Peyer's patch (tissue), 4 donors: ENCODE data around the gene B3GALT5. TPM values are rescaled to one million over a fixed set of nuclear protein-coding genes. Genes with fewer than 3 reads are reported as not detected.

Experiments
- DNase-seq, 3 donors: peaks; one replicate each; pipeline ENCODE4 v3.0.0-alpha.2; 2017 to 2019
- H3K27ac ChIP-seq, 4 donors: fragments of 200-600 bp; sonication (generic); one replicate each; pipeline ENCODE4 v1.5.1; 2016 to 2019
- H3K27me3 ChIP-seq, 2 donors: fragments of 200-600 bp; sonication (generic); one replicate each; pipeline ENCODE4 v1.5.1; 2019
- H3K36me3 ChIP-seq, 3 donors: fragments of 200-600 bp; sonication (generic); one replicate each; pipeline ENCODE4 v1.5.1; 2016 to 2019
- H3K4me1 ChIP-seq, 4 donors: fragments of 200-600 bp; sonication (generic); one replicate each; pipeline ENCODE4 v1.5.1; 2016 to 2019
- H3K4me3 ChIP-seq, 4 donors: fragments of 200-600 bp; sonication (generic); 1 replicate in 3 of 4; 2 replicates in 1 of 4; pipeline ENCODE4 v1.5.1; 2016 to 2019; ENCODE audit warnings: mild to moderate bottlenecking in 1 of 4
- H3K9me3 ChIP-seq, 4 donors: fragments of 200-600 bp; sonication (generic); one replicate each; pipeline ENCODE4 v1.5.1; 2016 to 2019; ENCODE audit warnings: mild to moderate bottlenecking in 1 of 4
- CTCF ChIP-seq, 6 experiments: fragments of 450-650 bp in 4 of 6; fragments of 200-600 bp in 2 of 6; sonication (generic) in 1 of 6; IDR thresholded peaks; one replicate each; pipeline ENCODE4 v1.5.1; 2017 to 2019; ENCODE audit warnings: antibody characterized with exemption in 6 of 6, mild to moderate bottlenecking in 3 of 6, moderate library complexity in 1 of 6
- POLR2A ChIP-seq, 2 donors: fragments of 450-650 bp; IDR thresholded peaks; one replicate each; pipeline ENCODE4 v1.5.1; 2017; ENCODE audit warnings: antibody characterized with exemption in 2 of 2, mild to moderate bottlenecking in 2 of 2, moderate library complexity in 2 of 2
- total RNA-seq, 4 donors: library from RNA; depleted of rRNA; stranded (reverse); fragments of >200 nt; gene quantifications; one replicate each; pipeline ENCODE4 v1.1.0, GENCODE V29; 2016

B3GALT5 gene
- total RNA-seq, 4 donors from 2014 or later: 16.5 to 147 (median 125) TPM

GRCh38 chr21:39710866-39711265, 98.1 kb downstream of the B3GALT5 start:
- no peaks in the 10 kb centered on the region for H3K36me3 ChIP-seq
- DNase-seq: no peak
- TF ChIP-seq POLR2A (IDR thresholded peaks at IDR 0.05): no peak
- TF ChIP-seq CTCF (IDR thresholded peaks at IDR 0.05): no peak
- H3K27ac ChIP-seq: no peak overlapping the region
- no peaks in the 10 kb centered on the region for H3K27me3 ChIP-seq
- H3K4me3 ChIP-seq: no peak overlapping the region
- H3K4me1 ChIP-seq: no peaks in the 10 kb centered on the region
- H3K9me3 ChIP-seq: no peaks in the 10 kb centered on the region

GRCh38 chr21:39712273-39712672, 99.5 kb downstream of the B3GALT5 start:
- no peak overlapping the region for H3K27ac ChIP-seq
- no peak overlapping the region for H3K4me3 ChIP-seq
- no peak for DNase-seq
- no peaks in the 10 kb centered on the region for H3K9me3 ChIP-seq
- TF ChIP-seq POLR2A (IDR thresholded peaks at IDR 0.05) (no peak), CTCF (IDR thresholded peaks at IDR 0.05) (no peak)
- no peaks in the 10 kb centered on the region for H3K27me3 ChIP-seq
- H3K36me3 ChIP-seq: no peaks in the 10 kb centered on the region
- no peaks in the 10 kb centered on the region for H3K4me1 ChIP-seq

- Histone ChIP-seq H3K4me1 (no peaks in the 10 kb centered on the region), H3K4me3 (no peak overlapping the region), H3K9me3 (no peaks in the 10 kb centered on the region), H3K36me3 (no peaks in the 10 kb centered on the region), H3K27me3 (no peaks in the 10 kb centered on the region), H3K27ac (no peak overlapping the region)
- no peak for DNase-seq
- TF ChIP-seq CTCF (IDR thresholded peaks at IDR 0.05) (peak in 3 of 6 experiments; percentile 35 to 46 (median 45)), POLR2A (IDR thresholded peaks at IDR 0.05) (no peak)
Observed at GRCh38 chr21:39712976-39713375, 100.2 kb downstream of the B3GALT5 start.

- Histone ChIP-seq H3K27me3 (no peaks in the 10 kb centered on the region), H3K36me3 (no peaks in the 10 kb centered on the region), H3K4me3 (no peak overlapping the region), H3K4me1 (no peaks in the 10 kb centered on the region), H3K27ac (no peak overlapping the region), H3K9me3 (no peaks in the 10 kb centered on the region)
- TF ChIP-seq POLR2A (IDR thresholded peaks at IDR 0.05) (no peak), CTCF (IDR thresholded peaks at IDR 0.05) (no peak)
- DNase-seq: no peak
Observed at GRCh38 chr21:39713905-39714304, 101.2 kb downstream of the B3GALT5 start.

- Histone ChIP-seq H3K9me3 (no peaks in the 10 kb centered on the region), H3K4me3 (no peak overlapping the region), H3K27ac (no peak overlapping the region), H3K27me3 (no peaks in the 10 kb centered on the region), H3K4me1 (no peaks in the 10 kb centered on the region), H3K36me3 (no peaks in the 10 kb centered on the region)
- DNase-seq: no peak
- TF ChIP-seq POLR2A (IDR thresholded peaks at IDR 0.05) (no peak), CTCF (IDR thresholded peaks at IDR 0.05) (no peak)
Observed at GRCh38 chr21:39714331-39714730, 101.6 kb downstream of the B3GALT5 start.

GRCh38 chr21:39715804-39716397, 103.2 kb downstream of the B3GALT5 start:
- TF ChIP-seq POLR2A (IDR thresholded peaks at IDR 0.05) (no peak), CTCF (IDR thresholded peaks at IDR 0.05) (peak in 5 of 6 experiments; percentile 20 to 63 (median 56))
- no peaks in the 10 kb centered on the region for H3K36me3 ChIP-seq
- no peak overlapping the region for H3K4me3 ChIP-seq
- H3K4me1 ChIP-seq: no peaks in the 10 kb centered on the region
- H3K27me3 ChIP-seq: no peaks in the 10 kb centered on the region
- no peak overlapping the region for H3K27ac ChIP-seq
- peak in 1 of 3 donors; percentile 81 for DNase-seq
- no peaks in the 10 kb centered on the region for H3K9me3 ChIP-seq
